Fibroblast of lung (primary cell): ENCODE results near the gene ALDH1A1.

Experiments
- CTCF ChIP-seq, 2 donors: IDR thresholded peaks in 1 of 2; conservative IDR thresholded peaks in 1 of 2; 1 replicate in 1 of 2; 2 replicates in 1 of 2; pipeline ENCODE4 v1.5.1; 2011 to 2012; ENCODE audit warnings: low read length in 2 of 2, control low read depth in 1 of 2, inconsistent platforms in 1 of 2, low read depth in 1 of 2, mild to moderate bottlenecking in 1 of 2
- EZH2 ChIP-seq: IDR thresholded peaks from 2 replicates; pipeline ENCODE4 v1.5.1; 2012; ENCODE audit warnings: low read length, control low read depth, mild to moderate bottlenecking; ENCODE audit errors: missing control alignments

DNA sequence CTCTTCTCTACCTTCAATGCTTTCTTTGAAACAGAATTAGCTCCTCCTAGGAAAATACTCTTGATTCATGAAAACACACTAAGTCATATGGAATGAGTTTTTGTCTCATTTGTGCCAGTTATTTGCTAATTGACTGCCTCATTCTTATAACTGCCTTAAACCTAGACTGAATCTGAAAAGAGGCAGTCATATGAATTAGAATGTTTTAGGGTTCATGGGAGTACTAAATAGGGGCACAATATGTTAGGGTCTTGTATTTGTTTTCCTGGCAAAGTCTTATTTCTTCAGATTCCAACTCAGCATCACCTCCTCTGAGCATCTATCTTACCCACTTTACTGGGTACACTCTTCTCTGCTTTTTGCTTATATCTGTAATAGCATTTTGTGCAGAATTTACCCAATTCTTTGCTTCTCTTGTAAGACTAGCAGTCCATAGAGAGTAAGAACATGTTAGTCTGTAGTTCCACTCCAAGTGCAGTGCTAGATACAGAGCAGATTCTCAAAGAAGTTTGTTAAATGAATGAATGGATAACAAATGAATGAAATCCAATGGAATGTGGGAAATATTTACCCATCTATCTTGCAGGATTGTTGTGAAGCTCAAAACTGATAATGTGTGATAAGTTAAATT, 43.9 kb upstream of the ALDH1A1 start:
- TF ChIP-seq CTCF (conservative IDR thresholded peaks at IDR 0.05 in 1 of 2, IDR thresholded peaks at IDR 0.05 in 1 of 2; ENCODE audit: low read depth in 1 of 2, low read length in 2 of 2), result no peak
- no peak for TF ChIP-seq EZH2
